Colon (tissue), 2 donors: ENCODE data around the gene PEX7.
"Not testable (repeated sequence)": the region's sequence is repeated elsewhere in the genome, so short reads cannot be mapped to it uniquely, and the experiment has no call there.

Experiments
- FAIRE-seq: peaks from 2 replicates; lab custom pipeline; 2012; peaks lifted over from hg19 to GRCh38; lab: Jason Lieb, UNC
- donor health status: control.
- donor health status: control.

PEX7 gene, protein sequence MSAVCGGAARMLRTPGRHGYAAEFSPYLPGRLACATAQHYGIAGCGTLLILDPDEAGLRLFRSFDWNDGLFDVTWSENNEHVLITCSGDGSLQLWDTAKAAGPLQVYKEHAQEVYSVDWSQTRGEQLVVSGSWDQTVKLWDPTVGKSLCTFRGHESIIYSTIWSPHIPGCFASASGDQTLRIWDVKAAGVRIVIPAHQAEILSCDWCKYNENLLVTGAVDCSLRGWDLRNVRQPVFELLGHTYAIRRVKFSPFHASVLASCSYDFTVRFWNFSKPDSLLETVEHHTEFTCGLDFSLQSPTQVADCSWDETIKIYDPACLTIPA

GRCh38 chr6:136822376-136823127 lies at the start of gene PEX7:
Gene PEX7, plus strand, starts transcription at chr6:136822592. Its CDS starts 74 bp downstream, at chr6:136822666.
- FAIRE-seq, result no peak

- no peak for FAIRE-seq
These were observed 49.5 kb upstream of the PEX7 start for GRCh38 chr6:136772685-136773472.

DNA sequence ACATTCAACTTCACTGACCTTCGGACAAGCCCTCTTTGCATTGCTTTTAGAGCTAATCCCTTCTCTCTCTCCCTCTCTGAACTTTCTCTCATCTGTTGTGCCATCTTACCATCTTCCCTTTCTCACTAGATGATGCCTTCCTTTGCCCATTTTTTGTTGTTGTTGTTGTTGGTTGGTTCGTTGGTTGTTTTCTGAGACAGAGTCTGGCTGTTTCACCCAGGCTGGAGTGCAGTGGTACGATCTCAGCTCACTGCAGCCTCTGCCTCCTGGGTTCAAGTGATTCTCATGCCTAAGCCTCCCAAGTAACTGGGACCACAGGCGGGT lies 49.0 kb upstream of the PEX7 start:
- FAIRE-seq, result no peak

GRCh38 chr6:136774228-136775041 lies 48.0 kb upstream of the PEX7 start:
- FAIRE-seq, result no peak

DNA sequence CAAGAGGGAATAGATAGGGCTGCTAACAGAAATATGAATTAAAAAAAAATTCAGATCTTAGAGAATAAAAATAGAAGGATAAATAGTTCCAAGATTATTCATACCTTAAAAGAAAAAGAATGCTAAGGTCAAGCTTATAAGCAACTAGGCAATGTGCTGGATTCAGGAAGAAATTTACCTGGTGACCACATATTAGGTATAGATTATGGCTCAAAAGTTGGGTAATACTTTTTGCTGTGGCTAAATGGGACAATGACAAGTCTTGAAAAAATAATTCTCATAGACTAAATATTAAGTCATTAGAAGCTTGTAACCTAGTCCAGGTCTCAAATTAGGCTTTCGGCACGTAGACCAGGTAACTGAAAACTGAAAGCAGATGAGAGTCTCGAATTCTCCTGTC lies 47.3 kb upstream of the PEX7 start:
- no peak for FAIRE-seq

GRCh38 chr6:136775548-136775947 lies 46.8 kb upstream of the PEX7 start:
- no peak for FAIRE-seq

DNA sequence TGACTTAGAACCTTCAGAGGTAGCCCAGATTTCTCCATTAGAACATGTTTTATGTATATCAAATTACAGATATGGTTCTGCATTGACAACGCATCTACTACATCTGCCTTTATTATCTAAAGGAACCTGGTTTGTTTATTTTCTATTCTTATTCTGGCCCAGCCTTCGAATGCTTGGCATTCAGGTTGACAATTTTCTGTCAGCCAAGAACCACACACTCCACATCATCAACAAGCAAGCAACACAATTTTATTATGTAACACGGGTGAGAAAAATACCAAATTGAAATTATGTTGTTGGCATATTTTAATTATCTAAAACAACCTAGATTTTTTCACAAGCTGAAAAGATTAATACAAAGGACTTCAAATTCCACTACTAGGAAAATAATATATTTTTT lies 44.7 kb upstream of the PEX7 start:
- no peak for FAIRE-seq

DNA sequence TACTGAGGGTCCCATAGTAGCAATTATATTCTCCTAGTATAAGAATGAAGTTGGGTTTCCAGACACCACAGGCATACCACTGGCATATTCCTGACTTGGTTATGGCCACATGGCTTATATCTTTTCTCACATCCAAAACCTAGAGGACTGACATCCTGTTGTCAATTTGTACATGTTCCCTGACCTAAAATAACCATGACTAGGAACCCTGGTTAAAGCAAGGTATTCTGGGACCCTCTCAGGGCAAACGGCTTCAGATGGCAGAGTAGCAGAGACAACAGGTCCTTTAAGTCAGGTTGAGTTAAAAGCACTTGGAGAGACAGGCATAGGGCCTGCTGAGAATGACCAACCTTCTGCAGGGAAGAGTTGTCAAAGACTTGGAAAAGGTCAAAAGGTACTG lies 42.7 kb upstream of the PEX7 start:
- FAIRE-seq, result no peak

- no peak for FAIRE-seq
These were observed 41.4 kb upstream of the PEX7 start for GRCh38 chr6:136780972-136781371.

- FAIRE-seq, result no peak
These were observed 40.2 kb upstream of the PEX7 start for GRCh38 chr6:136782021-136782770.

GRCh38 chr6:136783021-136783420 lies 39.4 kb upstream of the PEX7 start:
- FAIRE-seq, result no peak

- FAIRE-seq, result no peak
These were observed 38.7 kb upstream of the PEX7 start for GRCh38 chr6:136783495-136784270.

GRCh38 chr6:136784271-136784664 lies 38.1 kb upstream of the PEX7 start:
- no peak for FAIRE-seq

DNA sequence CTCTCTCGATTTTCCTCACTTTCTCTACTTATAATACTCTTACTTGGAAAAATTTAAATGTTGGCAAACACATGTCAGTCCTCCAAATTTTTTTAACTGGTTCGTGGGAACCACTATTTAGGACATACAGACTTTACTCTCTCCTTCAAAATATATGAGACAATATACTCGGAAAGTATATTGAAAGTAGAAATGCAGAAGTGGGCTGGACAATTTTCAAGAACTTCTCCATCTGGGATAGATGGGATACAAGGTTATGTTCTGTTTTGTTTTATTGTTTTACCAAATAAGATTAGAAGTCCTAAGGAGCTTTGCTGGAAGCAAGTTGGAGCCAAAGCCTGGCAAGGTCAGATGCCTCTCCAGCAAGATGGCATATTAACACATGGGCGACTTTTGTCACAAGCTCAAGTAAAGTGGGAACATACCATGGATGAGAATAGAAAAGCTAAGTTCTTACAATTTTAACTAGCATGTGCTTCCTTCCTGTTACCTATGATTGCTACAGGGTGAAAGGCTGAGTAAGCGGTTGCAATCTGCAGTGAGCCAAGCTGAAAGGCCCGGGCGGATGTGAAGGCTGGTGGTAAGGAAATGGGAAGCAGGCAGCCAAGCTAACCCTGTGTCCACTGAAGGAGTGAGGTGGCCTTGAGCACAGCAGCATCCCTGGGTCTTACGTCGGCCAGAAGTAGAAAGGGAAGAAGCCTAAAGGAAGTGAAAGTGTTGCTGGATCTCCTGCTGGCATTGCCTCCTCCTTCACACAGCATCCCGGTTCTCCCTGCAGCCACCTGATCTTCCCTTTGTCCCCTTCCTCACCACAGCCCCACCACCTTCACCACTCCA lies 37.3 kb upstream of the PEX7 start:
- FAIRE-seq, result no peak

GRCh38 chr6:136786658-136787057 lies 35.7 kb upstream of the PEX7 start:
- FAIRE-seq, result no peak

- no peak for FAIRE-seq
These were observed 34.7 kb upstream of the PEX7 start for GRCh38 chr6:136787726-136788068.

DNA sequence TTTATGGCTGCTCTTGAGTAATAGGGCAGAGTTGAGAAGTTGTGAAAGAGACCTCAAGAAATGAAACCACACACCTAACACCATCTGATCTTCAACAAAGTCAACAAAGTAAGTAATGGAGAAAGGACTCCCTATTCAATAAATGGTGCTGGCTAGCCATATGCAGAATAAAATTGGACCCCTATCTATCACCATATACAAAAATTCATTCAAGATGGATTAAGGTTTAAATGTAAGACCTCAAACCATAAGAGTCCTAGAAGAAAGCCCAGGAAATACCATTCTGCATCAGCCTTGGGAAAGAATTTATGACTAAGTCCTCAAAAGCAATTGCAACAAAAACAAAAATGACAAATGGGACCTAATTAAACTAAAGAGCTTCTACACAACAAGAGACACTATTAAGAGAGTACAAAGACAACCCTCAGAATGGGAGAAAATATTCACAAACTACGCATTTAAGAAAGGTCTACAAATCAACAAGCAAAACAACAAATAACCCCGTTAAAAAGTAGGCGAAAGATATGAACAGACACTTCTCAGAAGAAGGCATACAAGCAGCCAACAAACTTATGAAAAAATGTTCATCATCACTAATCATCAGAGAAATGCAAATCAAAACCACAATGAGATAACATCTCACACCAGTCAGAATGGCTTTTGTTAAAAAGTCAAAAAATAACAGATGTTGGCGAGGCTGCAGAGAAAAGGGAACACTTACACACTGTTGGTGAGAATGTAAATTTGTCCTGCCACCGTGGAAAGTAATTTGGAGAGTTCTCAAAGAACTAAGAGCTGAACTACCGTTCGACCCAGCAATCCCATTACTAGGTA lies 34.1 kb upstream of the PEX7 start:
- no peak for FAIRE-seq

DNA sequence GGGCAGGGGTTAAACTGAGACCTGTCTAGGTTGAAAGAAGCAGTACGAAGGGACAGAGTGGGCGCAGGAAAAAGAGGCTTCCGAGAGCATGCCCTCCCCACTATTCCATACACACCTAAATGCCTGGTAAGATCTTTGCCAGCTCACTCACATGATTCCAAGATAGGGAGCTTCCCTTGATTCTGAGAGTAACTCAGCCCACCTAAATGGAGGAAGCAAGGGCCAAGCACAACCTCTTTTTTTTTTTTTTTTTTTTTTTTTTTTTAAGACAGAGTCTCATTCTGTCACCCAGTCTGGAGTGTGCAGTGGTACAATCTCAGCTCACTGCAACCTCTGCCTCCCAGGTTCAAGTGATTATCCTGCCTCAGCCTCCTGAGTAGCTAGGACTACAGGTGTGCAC lies 33.0 kb upstream of the PEX7 start:
- FAIRE-seq, result not testable (repeated sequence)
